ENCODE results near the gene PPM1H.
A peak's percentile ranks its signal among the peaks of the same experiment; 100 is the strongest.
"Not testable (repeated sequence)": the region's sequence is repeated elsewhere in the genome, so short reads cannot be mapped to it uniquely, and the experiment has no call there.

The PPM1H gene

GRCh38 chr12:62730649-62731048, 204.3 kb downstream of the PPM1H start:
- ChIA-PET POLR2A (ENCODE audit: low non-redundant PET) (no interaction called here), CTCF (no interaction called here)
- no peak for TF ChIP-seq CTCF (conservative IDR thresholded peaks at IDR 0.05; ENCODE audit: low read depth)
- no peak for DNase-seq (ENCODE audit: low spot score)
- H3K27ac ChIP-seq = no peak overlapping the region

- H3K27ac ChIP-seq; POLR2A ChIA-PET (ENCODE audit: low non-redundant PET); DNase-seq (ENCODE audit: low spot score): not testable (repeated sequence)
- CTCF ChIA-PET = interaction anchor here (0.5 kb wide), 1 partner anchor 41 kb away, joined by 5 read pairs; no protein-coding TSS in a partner anchor
Observed at GRCh38 chr12:62729579-62730544, 205.1 kb downstream of the PPM1H start.

GRCh38 chr12:62728741-62729140, 206.2 kb downstream of the PPM1H start:
- ChIA-PET CTCF (no interaction called here), POLR2A (ENCODE audit: low non-redundant PET) (no interaction called here)
- TF ChIP-seq CTCF (conservative IDR thresholded peaks at IDR 0.05; ENCODE audit: low read depth) = no peak
- H3K27ac ChIP-seq = no peak overlapping the region
- no peak for DNase-seq (ENCODE audit: low spot score)

DNA sequence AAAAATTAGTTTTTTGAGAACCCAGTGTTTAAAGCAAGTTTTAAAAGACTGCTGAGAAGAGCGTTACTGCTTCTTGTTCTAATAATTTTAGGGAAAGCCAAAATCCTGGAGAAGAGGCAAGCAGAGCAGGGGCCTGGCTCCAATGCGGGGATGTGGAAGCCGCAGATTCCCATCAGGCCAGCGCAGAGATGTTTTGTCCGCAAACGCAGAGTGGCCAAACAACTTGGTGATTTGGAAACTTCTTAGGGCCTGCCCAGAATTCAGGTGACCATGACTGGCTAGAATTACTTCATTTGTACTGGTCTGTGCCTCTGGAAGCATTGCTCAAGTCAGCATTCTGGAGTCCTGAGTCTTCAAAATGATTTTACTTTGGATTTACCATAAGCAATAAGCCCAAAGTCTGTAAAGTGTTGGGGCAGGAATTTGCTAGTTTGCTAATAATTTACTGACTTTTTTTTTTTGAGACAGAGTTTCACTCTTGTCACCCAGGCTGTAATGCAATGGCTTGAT, 208.4 kb downstream of the PPM1H start:
- ChIA-PET CTCF (no interaction called here), POLR2A (ENCODE audit: low non-redundant PET) (no interaction called here)
- H3K27ac ChIP-seq = no peak overlapping the region
- no peak for DNase-seq (ENCODE audit: low spot score)
- TF ChIP-seq CTCF (conservative IDR thresholded peaks at IDR 0.05; ENCODE audit: low read depth) = no peak

- CTCF ChIA-PET = no interaction called here
- TF ChIP-seq CTCF (conservative IDR thresholded peaks at IDR 0.05; ENCODE audit: low read depth) = no peak
- POLR2A ChIA-PET (ENCODE audit: low non-redundant PET) = no interaction called here
- H3K27ac ChIP-seq = no peak overlapping the region
- no peak for DNase-seq (ENCODE audit: low spot score)
Observed at GRCh38 chr12:62725781-62726180, 209.2 kb downstream of the PPM1H start.

DNA sequence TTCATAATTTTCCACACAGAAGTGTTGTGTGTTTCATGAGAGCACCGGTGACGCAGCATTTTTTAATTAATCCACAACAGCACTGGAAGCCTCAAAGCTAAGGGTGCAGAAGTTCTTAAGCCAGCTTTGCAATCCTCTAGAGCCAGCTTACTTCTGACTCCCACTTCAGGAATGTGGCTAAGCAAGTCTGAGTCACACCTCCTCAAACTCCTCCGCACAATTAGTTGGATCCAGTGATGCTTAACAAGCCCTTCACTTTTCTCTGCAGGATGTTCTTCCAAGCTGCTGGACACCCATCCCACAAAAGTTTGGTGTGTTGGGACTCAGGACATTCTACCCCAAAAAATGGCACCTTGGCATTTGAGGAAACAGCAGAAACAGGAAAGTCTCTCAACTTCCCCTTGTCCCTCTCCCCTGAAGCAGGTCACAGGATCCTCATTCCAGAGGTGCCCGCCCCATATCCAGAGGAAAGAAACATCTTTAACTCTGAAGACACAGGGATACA, 210.0 kb downstream of the PPM1H start:
- peak; percentile 89 for DNase-seq (ENCODE audit: low spot score)
- CTCF ChIA-PET = interaction anchor here (0.6 kb wide), 2 partner anchors 60 to 375 kb away, joined by 4 to 5 read pairs; no protein-coding TSS in a partner anchor
- POLR2A ChIA-PET (ENCODE audit: low non-redundant PET) = no interaction called here
- no peak for TF ChIP-seq CTCF (conservative IDR thresholded peaks at IDR 0.05; ENCODE audit: low read depth)
- H3K27ac ChIP-seq = peak overlapping the region; percentile 64; the same call in 1 of the 2 replicates

DNA sequence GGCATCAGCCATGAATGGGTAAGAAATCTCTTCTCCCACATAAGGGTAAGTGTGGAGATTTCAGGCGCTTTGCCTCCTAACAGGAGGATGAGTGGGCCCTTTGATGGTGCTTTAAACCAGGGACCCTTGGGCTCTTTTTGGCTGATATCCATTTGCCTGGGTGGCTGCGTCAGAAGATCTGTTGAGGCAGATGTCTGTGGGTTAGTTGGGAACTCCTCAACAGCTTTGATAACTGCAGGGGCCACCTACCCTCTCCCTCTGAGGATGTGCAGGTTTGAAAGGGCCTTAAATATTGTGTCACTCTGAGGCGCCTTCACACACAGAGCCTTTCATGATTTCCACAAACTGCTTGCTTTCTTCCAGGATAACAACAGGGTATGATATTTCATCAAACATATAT, 210.7 kb downstream of the PPM1H start:
- ChIA-PET CTCF (no interaction called here), POLR2A (ENCODE audit: low non-redundant PET) (no interaction called here)
- H3K27ac ChIP-seq = peak overlapping the region; percentile 71
- no peak for DNase-seq (ENCODE audit: low spot score)
- TF ChIP-seq CTCF (conservative IDR thresholded peaks at IDR 0.05; ENCODE audit: low read depth) = no peak

Data from RWPE1 (cell line).